ENCODE measurements around the gene KRTAP10-2.

DNA sequence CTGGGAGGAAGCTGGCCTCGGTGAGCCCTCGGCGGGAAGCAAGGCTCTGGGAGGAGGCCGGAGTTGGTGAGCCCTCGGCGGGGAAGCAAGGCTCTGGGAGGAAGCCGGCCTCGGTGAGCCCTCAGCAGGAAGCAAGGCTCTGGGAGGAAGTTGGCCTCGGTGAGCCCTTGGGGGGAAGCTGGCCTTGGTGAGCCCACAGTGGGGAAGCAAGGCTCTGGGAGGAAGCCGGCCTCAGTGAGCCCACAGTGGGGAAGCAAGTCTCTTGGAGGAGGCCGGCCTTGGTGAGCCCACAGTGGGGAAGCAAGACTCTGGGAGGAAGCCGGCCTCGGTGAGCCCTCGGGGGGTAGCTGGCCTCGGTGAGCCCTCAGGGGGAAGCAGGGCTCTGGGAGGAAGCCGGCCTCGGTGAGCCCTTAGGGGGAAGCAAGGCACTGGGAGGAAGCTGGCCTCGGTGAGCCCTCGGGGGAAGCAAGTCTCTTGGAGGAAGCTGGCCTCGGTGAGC is 47.4 kb downstream of the KRTAP10-2 start:
- TF ChIP-seq, protein P1, sequence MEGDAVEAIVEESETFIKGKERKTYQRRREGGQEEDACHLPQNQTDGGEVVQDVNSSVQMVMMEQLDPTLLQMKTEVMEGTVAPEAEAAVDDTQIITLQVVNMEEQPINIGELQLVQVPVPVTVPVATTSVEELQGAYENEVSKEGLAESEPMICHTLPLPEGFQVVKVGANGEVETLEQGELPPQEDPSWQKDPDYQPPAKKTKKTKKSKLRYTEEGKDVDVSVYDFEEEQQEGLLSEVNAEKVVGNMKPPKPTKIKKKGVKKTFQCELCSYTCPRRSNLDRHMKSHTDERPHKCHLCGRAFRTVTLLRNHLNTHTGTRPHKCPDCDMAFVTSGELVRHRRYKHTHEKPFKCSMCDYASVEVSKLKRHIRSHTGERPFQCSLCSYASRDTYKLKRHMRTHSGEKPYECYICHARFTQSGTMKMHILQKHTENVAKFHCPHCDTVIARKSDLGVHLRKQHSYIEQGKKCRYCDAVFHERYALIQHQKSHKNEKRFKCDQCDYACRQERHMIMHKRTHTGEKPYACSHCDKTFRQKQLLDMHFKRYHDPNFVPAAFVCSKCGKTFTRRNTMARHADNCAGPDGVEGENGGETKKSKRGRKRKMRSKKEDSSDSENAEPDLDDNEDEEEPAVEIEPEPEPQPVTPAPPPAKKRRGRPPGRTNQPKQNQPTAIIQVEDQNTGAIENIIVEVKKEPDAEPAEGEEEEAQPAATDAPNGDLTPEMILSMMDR (IDR thresholded peaks at IDR 0.05 in 2 of 3, conservative IDR thresholded peaks at IDR 0.05 in 1 of 3; ENCODE audit: borderline replicate concordance in 1 of 3, insufficient read depth in 1 of 3, low read depth in 2 of 3, low read length in 2 of 3) = no peak
- TF ChIP-seq EGR1 (IDR thresholded peaks at IDR 0.05; ENCODE audit: low read depth) (no peak), EZH2 (IDR thresholded peaks at IDR 0.05) (no peak), CBX3 (IDR thresholded peaks at IDR 0.05; ENCODE audit: low read depth) (no peak), POLR2A (IDR thresholded peaks at IDR 0.05; ENCODE audit: borderline replicate concordance, extremely low read depth, insufficient read depth, insufficient read length) (no peak)
- TF ChIP-seq, protein P2, sequence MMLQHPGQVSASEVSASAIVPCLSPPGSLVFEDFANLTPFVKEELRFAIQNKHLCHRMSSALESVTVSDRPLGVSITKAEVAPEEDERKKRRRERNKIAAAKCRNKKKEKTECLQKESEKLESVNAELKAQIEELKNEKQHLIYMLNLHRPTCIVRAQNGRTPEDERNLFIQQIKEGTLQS (IDR thresholded peaks at IDR 0.05) = no peak

Measured in HCT116 (cell line).